Iris pigment epithelial cell (primary cell): ENCODE measurements around the gene LMF1.
"Not testable (repeated sequence)": the region's sequence is repeated elsewhere in the genome, so short reads cannot be mapped to it uniquely, and the experiment has no call there.

Source experiments
- DNase-seq: peaks from one replicate; pipeline ENCODE4 v3.0.0-alpha.2; 2011; ENCODE audit warnings: low read depth

Gene LMF1

DNA sequence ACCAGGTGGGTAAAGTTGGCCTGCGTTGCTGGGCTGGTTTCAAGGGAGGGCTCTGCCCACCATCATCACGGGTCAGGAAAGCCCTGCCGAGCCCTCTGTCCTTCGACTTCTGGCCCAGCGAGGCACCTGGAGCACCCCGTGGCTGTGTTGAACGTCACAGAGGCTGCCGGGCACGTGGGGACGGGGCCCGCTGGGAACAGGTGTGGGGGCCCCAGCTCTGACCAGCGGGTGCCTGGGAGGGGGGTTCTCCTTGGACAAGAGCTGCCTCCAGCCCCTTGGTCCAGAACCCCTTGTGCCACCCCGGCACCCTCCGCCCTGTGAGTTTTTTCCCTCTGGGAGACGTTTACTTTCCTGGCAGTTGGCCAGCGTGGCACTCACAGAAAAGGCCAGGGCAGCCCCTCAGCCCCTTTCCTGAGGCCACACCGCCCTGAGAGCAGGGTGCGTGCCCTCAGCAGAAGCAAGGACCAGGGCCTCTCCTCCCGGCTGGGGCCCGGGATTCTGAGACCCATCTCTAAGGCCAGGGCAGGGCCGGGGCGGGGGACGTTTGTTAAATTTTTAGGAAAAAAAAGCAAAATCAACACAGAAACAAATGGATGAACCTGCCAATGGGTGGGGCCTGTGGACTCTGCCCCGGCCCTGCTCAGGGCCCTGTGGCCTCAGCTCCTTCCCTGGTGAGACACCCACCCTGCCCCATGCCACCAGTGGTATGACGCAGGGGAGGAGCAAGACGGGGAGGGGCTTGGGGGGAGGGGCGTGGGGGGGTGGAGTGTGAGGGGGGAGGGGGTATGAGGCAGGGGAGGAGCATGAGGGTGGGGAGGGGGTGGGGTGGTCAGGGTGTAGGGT, 139.0 kb downstream of the LMF1 start:
- no peak for DNase-seq

GRCh38 chr16:830871-831570, 139.8 kb downstream of the LMF1 start:
- no peak for DNase-seq

DNA sequence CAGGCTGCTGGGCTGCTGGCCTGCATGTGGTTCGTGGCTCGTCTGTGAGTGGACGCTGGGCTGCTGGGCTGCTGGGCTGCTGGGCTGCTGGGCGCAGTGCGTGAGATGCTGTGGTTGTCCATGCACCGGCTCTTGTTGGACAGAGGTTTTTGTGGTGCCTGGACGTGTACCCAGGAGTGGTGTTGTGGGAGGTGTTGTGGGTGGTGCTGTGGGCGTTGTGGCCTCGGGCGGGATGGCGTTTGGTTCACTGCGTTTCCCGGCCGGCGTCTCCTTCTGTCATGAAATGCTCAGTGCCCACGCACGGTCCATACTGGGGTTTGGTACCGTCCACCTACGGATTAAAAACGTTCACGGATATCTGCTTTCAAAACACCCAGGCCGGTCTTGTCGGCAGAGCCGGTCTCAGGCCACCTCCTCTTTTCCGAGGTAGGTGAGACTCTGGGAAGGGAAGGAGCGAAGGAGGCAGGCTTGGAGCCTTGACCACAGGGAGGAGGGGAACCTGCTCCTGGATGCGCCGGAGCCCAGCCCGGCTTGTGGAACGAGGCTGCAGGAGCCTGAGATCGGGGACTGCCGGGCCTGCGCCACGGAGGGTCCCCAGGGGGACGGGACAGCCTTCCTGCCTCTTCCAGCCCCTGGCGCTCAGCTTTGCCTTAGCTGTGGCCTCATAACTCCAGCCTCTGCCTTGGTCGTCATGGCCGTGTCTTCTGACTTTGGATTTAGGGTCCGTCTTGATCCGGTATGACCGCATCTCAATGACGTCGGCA, 140.5 kb downstream of the LMF1 start:
- no peak for DNase-seq

DNA sequence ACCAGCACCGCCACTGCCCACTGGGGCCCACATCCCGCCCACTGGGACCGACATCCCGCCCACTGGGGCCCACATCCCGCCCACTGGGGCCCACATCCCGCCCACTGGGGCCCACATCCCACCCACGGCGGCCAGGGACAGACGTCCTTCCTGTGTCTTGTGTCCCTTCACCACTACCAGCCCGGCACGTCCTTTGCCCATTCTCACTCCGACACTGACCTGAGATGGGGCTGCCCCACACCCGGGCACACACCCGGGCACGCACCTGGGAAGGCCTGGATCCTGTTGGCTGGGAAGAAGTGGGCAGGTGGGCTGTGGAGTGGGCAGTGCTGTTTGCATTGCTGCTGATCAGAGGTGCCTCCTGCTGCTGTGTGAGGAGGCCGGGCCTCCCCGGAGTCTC, 141.9 kb downstream of the LMF1 start:
- DNase-seq, result no peak

DNA sequence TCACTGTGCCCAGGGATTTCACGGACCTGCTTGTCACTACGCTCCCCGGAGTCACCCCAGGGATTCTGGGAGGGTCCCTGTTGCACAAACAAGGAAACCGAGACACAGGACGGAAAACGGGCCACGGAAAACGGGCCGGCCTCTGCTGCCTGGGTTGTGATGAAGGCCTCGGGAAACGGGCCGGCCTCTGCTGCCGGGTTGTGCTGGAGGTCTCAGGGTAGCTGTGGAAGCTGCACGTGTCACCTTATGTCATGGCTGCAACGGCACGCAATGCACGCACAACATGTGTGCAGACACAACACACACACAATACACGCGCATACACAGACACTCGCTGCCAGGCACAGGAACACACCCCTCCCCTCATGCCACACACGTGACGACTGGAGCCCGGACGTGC, 143.3 kb downstream of the LMF1 start:
- DNase-seq, result no peak

GRCh38 chr16:825341-826061, 145.3 kb downstream of the LMF1 start:
- peak; percentile 31 for DNase-seq

- DNase-seq, result no peak
Observed at GRCh38 chr16:824601-825000, 146.2 kb downstream of the LMF1 start.

DNA sequence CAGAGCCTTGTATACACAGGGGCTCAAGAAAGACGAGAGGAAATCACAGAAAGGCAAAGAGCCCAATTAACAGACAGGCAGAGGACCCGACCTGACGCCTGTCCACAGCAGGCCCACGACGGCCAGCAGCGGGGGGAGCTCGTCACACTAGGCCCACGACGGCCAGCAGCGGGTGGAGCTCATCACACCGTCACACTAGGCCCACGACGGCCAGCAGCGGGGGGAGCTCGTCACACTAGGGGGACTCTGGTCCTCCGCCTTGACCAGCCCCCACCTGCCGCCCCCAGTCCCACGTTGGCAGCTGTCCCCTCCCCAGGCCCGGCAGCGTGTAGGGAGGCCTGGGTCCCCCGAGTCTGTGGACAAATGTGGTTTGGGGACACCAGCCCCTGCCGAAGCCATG, 146.6 kb downstream of the LMF1 start:
- no peak for DNase-seq

GRCh38 chr16:822909-823297, 147.9 kb downstream of the LMF1 start:
- no peak for DNase-seq

DNA sequence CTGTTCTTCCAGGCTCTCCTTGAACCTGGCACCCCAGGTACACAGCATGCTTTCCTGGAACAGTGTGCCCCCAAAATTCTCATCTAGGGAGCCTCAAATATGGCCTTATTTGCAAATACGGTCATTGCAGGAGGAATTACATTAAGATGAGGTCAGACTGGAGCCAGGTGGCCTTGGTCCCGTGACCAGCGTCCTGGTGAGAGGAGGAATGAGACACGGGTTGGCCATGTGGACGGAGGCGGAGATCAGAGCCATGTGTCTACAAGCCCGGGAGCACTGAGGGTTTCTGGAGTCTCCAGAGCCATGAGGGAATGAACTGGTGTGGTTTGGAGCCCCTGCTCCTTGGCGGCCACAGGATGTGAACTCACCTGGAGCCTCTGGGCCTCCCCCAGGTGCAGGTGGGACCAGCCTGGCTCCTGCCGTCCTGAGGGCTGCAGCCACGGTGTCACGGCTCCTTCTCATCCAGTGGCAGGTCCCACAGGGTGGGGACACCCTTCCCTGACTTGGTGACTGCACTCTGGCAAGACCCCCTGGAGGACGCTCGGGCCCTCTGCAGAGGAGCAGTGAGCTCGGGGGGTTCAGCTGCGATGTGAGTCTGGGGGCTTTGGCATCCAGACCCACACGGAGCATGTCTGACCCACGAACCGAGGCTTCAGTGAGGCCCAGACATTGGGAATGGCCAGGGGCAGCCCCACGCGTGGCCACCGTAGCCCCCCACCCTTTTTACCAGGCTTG, 148.4 kb downstream of the LMF1 start:
- no peak for DNase-seq

DNA sequence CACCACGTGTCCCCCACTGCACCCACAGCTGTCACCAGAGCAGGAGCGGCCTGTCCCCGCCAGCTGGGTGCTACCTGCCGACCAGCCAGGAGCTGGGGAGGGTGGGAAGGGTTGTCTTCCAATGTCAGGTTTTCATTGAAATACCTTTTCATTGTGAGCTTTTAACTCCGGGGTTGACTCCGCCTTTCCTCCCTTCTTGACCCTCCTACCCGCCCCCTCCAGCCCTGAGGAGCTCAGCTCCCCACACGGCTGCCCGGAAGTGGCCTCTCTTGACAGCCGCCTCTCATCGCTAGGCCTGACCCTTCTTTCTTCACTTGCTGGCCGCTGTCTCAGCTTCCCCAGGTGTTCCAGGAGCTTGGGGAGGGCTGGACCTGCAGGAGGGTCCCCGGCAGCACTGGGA, 149.0 kb downstream of the LMF1 start:
- no peak for DNase-seq

DNA sequence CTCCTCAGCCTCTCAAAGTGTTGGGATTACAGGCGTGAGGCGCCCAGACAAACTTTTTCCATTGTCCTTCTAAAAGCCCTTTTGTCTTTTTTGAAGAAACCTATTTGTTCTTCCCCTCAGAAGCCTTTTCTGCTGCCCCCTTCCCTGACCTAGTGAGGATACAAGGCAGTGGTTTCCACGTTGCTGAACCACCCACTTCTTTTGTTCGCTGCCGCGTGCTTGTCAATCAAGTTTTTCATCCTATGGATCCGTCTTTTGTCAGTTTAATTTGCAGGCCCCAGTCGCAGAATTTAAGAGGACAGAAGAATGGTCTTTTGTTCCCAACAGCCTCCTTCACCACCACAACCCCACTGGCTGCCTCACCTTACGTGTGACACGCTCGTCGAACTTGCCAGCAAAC, 150.0 kb downstream of the LMF1 start:
- no peak for DNase-seq

DNA sequence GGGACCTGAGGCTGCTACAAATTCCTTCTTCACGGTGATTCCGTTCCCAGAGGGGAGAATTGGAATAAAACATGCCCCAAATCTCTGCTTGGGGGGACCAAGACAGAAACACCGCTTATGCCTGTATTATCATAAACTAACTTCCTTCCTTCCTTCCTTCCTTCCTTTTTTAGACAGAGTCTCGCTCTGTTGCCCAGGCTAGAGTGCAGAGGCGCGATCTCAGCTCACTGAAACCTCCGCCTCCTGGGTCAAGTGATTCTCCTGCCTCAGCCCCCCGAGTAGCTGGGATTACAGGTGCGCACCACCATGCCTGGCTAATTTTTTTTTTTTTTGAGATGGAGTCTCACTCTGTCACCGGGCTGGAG, 150.8 kb downstream of the LMF1 start:
- not testable (repeated sequence) for DNase-seq

- no peak for DNase-seq
Observed at GRCh38 chr16:819336-820043, 151.3 kb downstream of the LMF1 start.

DNA sequence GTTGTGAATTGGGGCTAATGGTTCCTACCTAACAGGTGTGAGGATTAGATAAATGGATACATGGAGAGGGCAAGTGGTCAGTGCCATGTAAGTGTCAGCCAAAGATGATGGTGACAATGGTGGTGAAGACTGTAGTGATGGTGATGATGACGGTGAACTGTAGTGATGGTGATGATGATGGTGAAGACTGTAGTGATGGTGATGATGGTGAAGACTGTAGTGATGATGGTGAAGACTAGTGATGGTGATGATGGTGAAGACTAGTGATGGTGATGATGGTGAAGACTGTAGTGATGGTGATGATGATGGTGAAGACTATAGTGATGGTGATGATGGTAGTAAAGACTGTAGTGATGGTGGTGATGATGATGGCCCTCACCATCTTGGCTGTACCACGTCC, 152.2 kb downstream of the LMF1 start:
- no peak for DNase-seq

DNA sequence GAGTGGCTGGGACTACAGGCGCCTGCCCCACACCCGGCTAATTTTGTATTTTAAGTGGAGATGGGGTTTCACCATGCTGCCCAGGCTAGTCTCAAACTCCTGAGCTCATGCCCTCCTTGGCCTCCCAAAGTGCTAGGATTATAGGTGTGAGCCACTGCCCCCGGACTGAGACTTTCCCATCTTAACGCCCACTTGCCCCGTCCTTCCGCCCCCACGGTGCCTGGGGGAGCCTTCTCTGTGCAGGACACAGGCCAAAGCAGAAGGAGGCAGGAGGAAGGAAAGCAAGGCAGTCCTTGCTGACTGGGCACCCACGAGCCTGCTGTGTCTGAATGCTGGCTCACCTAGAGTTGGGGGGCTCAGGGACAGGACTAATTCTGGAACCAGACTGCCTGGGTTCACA, 152.7 kb downstream of the LMF1 start:
- no peak for DNase-seq

DNA sequence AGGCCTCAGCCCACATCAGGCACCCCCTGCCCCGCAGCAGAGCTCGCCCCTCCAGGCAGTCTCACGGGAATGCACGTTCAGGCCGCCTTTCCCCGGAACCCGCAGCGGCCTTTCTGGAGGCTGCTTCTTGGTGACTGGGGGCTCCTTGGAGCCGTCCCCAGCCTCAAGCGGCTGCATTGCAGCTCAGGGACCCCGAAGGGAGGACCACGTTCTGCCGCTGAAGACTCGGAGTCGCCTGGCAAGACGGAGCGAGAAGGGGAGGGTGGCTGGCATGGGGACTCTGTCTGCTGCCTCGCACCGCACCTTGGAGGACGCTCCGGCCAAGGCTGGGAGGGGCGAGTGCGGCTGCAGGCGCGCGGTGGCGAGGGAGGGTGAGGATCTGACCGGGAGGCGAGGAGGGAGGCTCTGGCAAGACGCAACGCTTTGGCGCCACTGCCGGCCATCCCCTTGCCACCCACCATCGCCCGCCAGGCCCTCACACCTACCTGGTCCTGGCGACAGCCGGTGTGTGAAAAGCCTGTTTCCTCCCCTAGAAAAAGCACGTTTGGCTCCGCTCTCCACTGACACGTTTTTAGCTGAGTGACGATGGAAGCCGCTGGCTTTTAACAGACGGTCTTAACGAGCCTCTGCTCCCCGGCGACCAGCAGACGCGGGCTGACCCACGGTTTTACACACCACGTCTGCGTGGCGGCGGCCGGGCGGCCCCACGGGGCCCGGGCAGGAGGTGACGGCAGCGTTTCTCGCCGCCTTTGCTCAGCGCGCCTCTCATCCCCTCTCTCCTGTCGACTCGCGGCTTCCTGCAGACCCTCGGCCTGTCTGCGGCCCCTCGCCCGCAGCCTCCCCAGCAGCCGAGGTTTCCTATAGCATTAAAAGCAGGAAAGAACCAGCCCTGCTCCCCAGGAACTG, 153.5 kb downstream of the LMF1 start:
- no peak for DNase-seq

DNA sequence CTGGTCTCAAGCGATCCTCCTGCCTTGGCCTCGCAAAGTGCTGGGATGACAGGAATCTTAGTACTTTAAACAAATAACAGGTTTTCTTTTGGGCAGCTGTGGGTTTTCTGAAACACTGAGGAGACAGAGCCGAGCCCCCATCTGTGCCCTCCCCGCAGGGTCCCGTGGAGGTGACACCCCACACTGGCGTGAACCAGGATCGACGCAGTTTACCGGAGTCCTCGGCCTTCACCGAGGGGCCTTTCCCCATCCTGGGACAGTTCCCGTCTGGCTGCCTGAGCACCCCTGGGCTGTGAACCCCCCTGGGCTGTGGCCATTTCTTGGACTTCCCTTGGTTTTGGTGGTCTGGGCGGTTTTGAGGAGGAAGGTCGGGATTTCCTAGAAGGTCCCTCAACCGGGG, 154.9 kb downstream of the LMF1 start:
- no peak for DNase-seq

DNA sequence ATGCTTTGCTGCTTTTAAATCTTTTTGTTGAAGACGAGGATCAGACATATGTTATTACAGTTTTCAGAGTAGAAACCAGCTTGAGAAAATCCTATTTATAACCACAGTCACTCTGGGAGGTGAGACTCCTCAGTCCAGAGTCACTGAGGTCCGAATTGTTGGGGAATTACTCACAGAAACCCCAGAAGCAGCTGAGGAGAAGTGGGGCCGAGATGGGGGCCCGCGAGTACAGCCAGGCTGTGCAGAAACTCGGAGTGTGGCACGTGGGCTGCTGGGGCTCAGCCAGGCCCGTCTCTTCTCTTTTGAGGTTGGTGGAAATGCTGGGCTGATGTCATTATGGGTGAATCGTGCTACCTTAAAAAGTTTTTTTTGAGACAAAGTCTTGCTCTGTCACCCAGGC, 155.8 kb downstream of the LMF1 start:
- DNase-seq, result peak; percentile 78

GRCh38 chr16:813916-814412, 156.8 kb downstream of the LMF1 start:
- DNase-seq, result no peak
